Measurements from ENCODE around the gene DOK7.

The DOK7 gene

GRCh38 chr4:3464911-3465697 lies 2.0 kb downstream of the DOK7 start:
- DNase-seq, result no peak

- no peak for DNase-seq
Observed at GRCh38 chr4:3465698-3466671, 2.9 kb downstream of the DOK7 start.

GRCh38 chr4:3466691-3467600 lies 3.8 kb downstream of the DOK7 start:
- DNase-seq, result no peak

- no peak for DNase-seq
Observed at GRCh38 chr4:3467601-3468031, 4.5 kb downstream of the DOK7 start.

GRCh38 chr4:3468154-3468553 lies 5.0 kb downstream of the DOK7 start:
- DNase-seq, result no peak

GRCh38 chr4:3468804-3469203 lies 5.7 kb downstream of the DOK7 start:
- no peak for DNase-seq

GRCh38 chr4:3469386-3470243 lies 6.5 kb downstream of the DOK7 start:
- DNase-seq, result no peak

GRCh38 chr4:3470244-3471097 lies 7.4 kb downstream of the DOK7 start:
- DNase-seq, result no peak

GRCh38 chr4:3471098-3471760 lies 8.1 kb downstream of the DOK7 start:
- DNase-seq, result no peak

GRCh38 chr4:3471886-3472285 lies 8.8 kb downstream of the DOK7 start:
- no peak for DNase-seq

GRCh38 chr4:3472411-3473141 lies 9.5 kb downstream of the DOK7 start:
- no peak for DNase-seq

- no peak for DNase-seq
Observed at GRCh38 chr4:3473181-3473950, 10.3 kb downstream of the DOK7 start.

GRCh38 chr4:3473996-3474765 lies 11.1 kb downstream of the DOK7 start:
- DNase-seq, result no peak

GRCh38 chr4:3475041-3475712 lies 12.1 kb downstream of the DOK7 start:
- DNase-seq, result no peak

- no peak for DNase-seq
Observed at GRCh38 chr4:3475713-3476260, 12.7 kb downstream of the DOK7 start.

- no peak for DNase-seq
Observed at GRCh38 chr4:3476341-3476747, 13.2 kb downstream of the DOK7 start.
